Measurements from ENCODE around the gene ASB17. TPM values are rescaled to one million over a fixed set of nuclear protein-coding genes. Genes with fewer than 3 reads are reported as not detected.

The ASB17 gene, protein sequence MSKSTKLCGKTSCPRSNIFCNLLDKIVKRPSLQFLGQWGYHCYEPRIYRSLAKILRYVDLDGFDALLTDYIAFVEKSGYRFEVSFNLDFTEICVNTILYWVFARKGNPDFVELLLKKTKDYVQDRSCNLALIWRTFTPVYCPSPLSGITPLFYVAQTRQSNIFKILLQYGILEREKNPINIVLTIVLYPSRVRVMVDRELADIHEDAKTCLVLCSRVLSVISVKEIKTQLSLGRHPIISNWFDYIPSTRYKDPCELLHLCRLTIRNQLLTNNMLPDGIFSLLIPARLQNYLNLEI
- polyA plus RNA-seq (2012; ENCODE audit: insufficient read length, low read depth), result not detected

DNA sequence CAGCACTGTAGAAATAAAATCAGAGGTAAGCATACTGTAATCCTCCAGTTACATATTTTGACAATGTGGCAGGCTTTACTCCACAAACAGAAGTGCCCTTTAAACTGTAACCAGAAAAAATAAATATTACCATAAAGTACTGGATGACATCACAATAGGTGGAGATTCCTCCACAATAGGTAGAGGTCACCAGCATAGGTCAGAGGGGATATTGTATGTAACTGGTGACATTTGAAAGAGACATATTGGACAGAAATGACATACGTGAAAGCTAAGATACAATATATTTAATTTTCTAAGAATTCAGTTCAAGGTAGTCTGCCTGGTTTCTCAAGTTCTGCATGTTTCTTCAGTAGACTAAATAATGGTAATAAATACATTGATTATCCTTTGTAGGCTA, at the start of gene ASB17:
ASB17 (minus strand) TSS at position 101 of the 400 bp plus-strand sequence. CDS start 113 bp downstream, outside the sequence.
- TF ChIP-seq, protein P1, sequence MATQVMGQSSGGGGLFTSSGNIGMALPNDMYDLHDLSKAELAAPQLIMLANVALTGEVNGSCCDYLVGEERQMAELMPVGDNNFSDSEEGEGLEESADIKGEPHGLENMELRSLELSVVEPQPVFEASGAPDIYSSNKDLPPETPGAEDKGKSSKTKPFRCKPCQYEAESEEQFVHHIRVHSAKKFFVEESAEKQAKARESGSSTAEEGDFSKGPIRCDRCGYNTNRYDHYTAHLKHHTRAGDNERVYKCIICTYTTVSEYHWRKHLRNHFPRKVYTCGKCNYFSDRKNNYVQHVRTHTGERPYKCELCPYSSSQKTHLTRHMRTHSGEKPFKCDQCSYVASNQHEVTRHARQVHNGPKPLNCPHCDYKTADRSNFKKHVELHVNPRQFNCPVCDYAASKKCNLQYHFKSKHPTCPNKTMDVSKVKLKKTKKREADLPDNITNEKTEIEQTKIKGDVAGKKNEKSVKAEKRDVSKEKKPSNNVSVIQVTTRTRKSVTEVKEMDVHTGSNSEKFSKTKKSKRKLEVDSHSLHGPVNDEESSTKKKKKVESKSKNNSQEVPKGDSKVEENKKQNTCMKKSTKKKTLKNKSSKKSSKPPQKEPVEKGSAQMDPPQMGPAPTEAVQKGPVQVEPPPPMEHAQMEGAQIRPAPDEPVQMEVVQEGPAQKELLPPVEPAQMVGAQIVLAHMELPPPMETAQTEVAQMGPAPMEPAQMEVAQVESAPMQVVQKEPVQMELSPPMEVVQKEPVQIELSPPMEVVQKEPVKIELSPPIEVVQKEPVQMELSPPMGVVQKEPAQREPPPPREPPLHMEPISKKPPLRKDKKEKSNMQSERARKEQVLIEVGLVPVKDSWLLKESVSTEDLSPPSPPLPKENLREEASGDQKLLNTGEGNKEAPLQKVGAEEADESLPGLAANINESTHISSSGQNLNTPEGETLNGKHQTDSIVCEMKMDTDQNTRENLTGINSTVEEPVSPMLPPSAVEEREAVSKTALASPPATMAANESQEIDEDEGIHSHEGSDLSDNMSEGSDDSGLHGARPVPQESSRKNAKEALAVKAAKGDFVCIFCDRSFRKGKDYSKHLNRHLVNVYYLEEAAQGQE (IDR thresholded peaks at IDR 0.05; ENCODE audit: insufficient read depth in 1 of 2, low read depth in 2 of 2, low read length in 2 of 2), result no peak
- no peak for TF ChIP-seq FOXP2 (optimal IDR thresholded peaks at IDR 0.05; ENCODE audit: borderline replicate concordance, extremely low read depth, extremely low read length, insufficient read depth)
- TF ChIP-seq TAF1 (IDR thresholded peaks at IDR 0.05; ENCODE audit: borderline replicate concordance, insufficient read depth, low read length), result no peak
- TF ChIP-seq POLR2AphosphoS5 (IDR thresholded peaks at IDR 0.05; ENCODE audit: low read depth, low read length), result no peak
- no peak for TF ChIP-seq SIN3A (IDR thresholded peaks at IDR 0.05; ENCODE audit: borderline replicate concordance, insufficient read depth, low read length)

DNA sequence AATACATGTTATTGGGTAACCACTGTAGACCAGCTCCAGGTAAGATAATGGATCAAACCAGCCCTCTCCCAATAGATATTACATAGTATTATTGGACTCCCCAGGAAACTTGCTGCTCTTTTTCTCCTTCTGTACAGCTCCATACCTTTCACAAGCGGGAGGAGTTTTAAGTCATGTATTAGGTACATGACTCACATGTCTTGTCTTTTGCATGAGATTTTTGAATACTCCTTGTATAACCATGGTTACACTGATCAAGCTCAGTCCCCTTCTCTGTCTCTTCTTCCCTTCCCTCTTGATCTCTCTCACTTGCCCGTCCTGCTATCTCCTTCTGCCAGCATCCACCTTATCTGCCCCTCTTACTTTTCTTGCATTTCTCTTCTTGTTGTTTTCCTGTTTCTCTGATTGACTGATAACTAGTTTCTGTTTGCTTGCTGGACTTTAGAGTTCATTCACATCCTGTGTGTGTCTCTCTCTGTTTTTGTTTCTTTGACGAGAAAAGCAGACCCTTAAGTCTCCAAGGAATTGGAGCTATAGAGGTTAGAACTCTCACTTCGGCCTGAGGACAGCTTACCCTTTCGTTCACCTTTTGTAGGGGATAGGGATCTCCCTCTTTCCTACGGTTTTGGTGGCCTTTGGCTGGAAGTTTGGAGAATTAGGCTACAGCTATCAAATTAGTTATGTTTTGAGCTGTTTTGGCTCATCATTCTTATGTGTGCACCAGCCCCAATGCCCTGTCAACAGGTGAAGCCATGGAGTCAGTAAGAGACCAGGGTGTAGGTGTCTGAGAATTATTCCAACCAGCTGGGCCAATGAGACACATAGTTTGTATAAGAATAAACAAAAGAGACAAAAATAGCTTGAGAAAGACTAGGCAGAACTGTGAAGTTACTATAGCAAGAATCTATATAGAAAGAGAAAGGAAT, 49.0 kb upstream of the ASB17 start:
- TF ChIP-seq SIN3A (IDR thresholded peaks at IDR 0.05; ENCODE audit: borderline replicate concordance, insufficient read depth, low read length) (no peak), FOXP2 (optimal IDR thresholded peaks at IDR 0.05; ENCODE audit: borderline replicate concordance, extremely low read depth, extremely low read length, insufficient read depth) (no peak), POLR2AphosphoS5 (IDR thresholded peaks at IDR 0.05; ENCODE audit: low read depth, low read length) (no peak), TAF1 (IDR thresholded peaks at IDR 0.05; ENCODE audit: borderline replicate concordance, insufficient read depth, low read length) (no peak)
- TF ChIP-seq, protein P1 (IDR thresholded peaks at IDR 0.05; ENCODE audit: insufficient read depth in 1 of 2, low read depth in 2 of 2, low read length in 2 of 2), result no peak

DNA sequence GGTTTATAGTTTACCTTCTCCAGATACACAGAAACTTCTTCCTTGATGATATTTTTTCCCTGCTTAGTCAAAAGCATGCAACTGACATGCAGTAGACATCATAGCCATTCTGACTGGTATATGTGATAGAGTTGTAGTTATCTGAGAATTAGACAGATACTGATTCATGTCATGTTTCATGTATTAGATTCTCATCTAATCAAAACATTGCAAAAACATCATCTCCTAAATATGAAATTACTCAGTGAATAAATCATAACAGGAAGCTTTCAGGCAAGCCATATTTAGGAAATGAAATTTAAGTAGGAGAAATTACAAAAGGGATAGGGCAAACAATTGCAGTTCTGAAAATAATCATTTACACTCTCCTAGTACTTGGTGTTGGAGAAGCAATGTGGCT, 38.4 kb upstream of the ASB17 start:
- no peak for TF ChIP-seq FOXP2 (optimal IDR thresholded peaks at IDR 0.05; ENCODE audit: borderline replicate concordance, extremely low read depth, extremely low read length, insufficient read depth)
- no peak for TF ChIP-seq TAF1 (IDR thresholded peaks at IDR 0.05; ENCODE audit: borderline replicate concordance, insufficient read depth, low read length)
- no peak for TF ChIP-seq POLR2AphosphoS5 (IDR thresholded peaks at IDR 0.05; ENCODE audit: low read depth, low read length)
- TF ChIP-seq, protein P1 (IDR thresholded peaks at IDR 0.05; ENCODE audit: insufficient read depth in 1 of 2, low read depth in 2 of 2, low read length in 2 of 2), result no peak
- no peak for TF ChIP-seq SIN3A (IDR thresholded peaks at IDR 0.05; ENCODE audit: borderline replicate concordance, insufficient read depth, low read length)

DNA sequence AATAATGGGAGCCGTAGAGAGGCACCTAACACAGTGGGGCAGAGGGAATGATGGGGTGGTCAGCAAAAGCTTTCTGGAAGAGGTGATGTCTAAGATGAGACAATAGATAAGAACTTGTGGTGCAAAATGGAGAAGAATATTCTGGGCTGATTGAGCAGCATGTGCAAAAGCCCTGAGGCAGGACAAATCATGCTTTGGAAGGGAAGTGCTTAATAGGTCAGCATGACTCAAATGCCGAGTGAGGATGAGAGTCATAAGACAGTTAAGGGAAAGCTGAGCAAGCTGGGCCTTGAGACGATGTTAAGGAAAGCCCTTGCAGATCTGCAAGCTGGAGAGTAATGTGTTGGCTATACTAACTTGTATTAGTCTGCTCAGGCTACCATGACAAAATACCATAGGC, 37.3 kb upstream of the ASB17 start:
- no peak for TF ChIP-seq POLR2AphosphoS5 (IDR thresholded peaks at IDR 0.05; ENCODE audit: low read depth, low read length)
- TF ChIP-seq TAF1 (IDR thresholded peaks at IDR 0.05; ENCODE audit: borderline replicate concordance, insufficient read depth, low read length), result no peak
- no peak for TF ChIP-seq FOXP2 (optimal IDR thresholded peaks at IDR 0.05; ENCODE audit: borderline replicate concordance, extremely low read depth, extremely low read length, insufficient read depth)
- TF ChIP-seq, protein P1 (IDR thresholded peaks at IDR 0.05; ENCODE audit: insufficient read depth in 1 of 2, low read depth in 2 of 2, low read length in 2 of 2), result no peak
- TF ChIP-seq SIN3A (IDR thresholded peaks at IDR 0.05; ENCODE audit: borderline replicate concordance, insufficient read depth, low read length), result no peak

Data from PFSK-1 (cell line).